GM19023 (cell line): Measurements from ENCODE around the gene YAF2.
"Not testable (repeated sequence)": the region's sequence is repeated elsewhere in the genome, so short reads cannot be mapped to it uniquely, and the experiment has no call there.

Source experiments
- ATAC-seq: cut with Tn5 transposase; IDR thresholded peaks from one replicate; pipeline ENCODE4 v1.9.1; 2021; ENCODE audit warnings: mild to moderate bottlenecking, moderate library complexity; ENCODE audit not compliant: unreplicated experiment

Gene YAF2

GRCh38 chr12:42201063-42201462 is 37.0 kb downstream of the YAF2 start:
- ATAC-seq, result no peak

- ATAC-seq, result no peak
Observed at GRCh38 chr12:42199007-42199406, 39.0 kb downstream of the YAF2 start.

GRCh38 chr12:42196723-42197603 is 41.1 kb downstream of the YAF2 start:
- ATAC-seq, result no peak

- no peak for ATAC-seq
Observed at GRCh38 chr12:42192686-42193085, 45.4 kb downstream of the YAF2 start.

- ATAC-seq, result no peak
Observed at GRCh38 chr12:42192258-42192657, 45.8 kb downstream of the YAF2 start.

- ATAC-seq, result no peak
Observed at GRCh38 chr12:42190376-42190775, 47.7 kb downstream of the YAF2 start.

- not testable (repeated sequence) for ATAC-seq
Observed at GRCh38 chr12:42188275-42188674, 49.8 kb downstream of the YAF2 start.

- no peak for ATAC-seq
Observed at GRCh38 chr12:42187799-42188198, 50.2 kb downstream of the YAF2 start.

- no peak for ATAC-seq
Observed at GRCh38 chr12:42186793-42187192, 51.3 kb downstream of the YAF2 start.

- ATAC-seq, result no peak
Observed at GRCh38 chr12:42182394-42182793, 55.7 kb downstream of the YAF2 start.

- no peak for ATAC-seq
Observed at GRCh38 chr12:42180990-42181596, 57.0 kb downstream of the YAF2 start.

GRCh38 chr12:42178101-42178500 is 59.9 kb downstream of the YAF2 start:
- ATAC-seq, result no peak

- no peak for ATAC-seq
Observed at GRCh38 chr12:42174978-42175377, 63.1 kb downstream of the YAF2 start.

GRCh38 chr12:42173961-42174521 is 64.0 kb downstream of the YAF2 start:
- no peak for ATAC-seq

- no peak for ATAC-seq
Observed at GRCh38 chr12:42172441-42173210, 65.4 kb downstream of the YAF2 start.

- no peak for ATAC-seq
Observed at GRCh38 chr12:42167711-42168110, 70.3 kb downstream of the YAF2 start.

- no peak for ATAC-seq
Observed at GRCh38 chr12:42166501-42166900, 71.5 kb downstream of the YAF2 start.

- ATAC-seq, result no peak
Observed at GRCh38 chr12:42163913-42164312, 74.1 kb downstream of the YAF2 start.

GRCh38 chr12:42162965-42163364 is 75.1 kb downstream of the YAF2 start:
- ATAC-seq, result no peak

- no peak for ATAC-seq
Observed at GRCh38 chr12:42162193-42162592, 75.9 kb downstream of the YAF2 start.

- ATAC-seq, result no peak
Observed at GRCh38 chr12:42161529-42161928, 76.5 kb downstream of the YAF2 start.
